SK-N-DZ (cell line): Measurements from ENCODE around the gene PRDM16.

ENCODE experiments used
- DNase-seq: peaks from one replicate; pipeline ENCODE4 v3.0.0-alpha.2; 2015; ENCODE audit warnings: low spot score

Gene PRDM16

DNA sequence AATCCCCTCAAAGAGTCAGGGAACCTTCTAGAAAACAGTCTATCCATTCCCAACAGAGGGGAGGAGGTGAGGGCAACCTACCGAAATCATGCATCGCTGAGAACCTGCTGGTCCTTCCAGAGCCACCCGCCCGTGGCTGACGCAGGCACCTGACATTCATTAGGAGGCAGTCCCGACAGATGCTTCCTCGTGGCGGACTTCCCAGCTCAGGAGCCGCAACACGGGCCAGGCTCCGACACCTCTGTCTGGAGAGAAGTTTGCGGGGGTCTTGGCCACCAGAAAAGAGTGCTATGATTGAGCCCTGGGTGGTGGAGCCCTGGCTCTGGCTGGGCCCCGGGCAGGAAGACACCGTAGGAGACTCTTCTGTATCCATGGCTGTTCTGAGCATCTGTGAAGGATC, 299.1 kb downstream of the PRDM16 start:
- no peak for DNase-seq

DNA sequence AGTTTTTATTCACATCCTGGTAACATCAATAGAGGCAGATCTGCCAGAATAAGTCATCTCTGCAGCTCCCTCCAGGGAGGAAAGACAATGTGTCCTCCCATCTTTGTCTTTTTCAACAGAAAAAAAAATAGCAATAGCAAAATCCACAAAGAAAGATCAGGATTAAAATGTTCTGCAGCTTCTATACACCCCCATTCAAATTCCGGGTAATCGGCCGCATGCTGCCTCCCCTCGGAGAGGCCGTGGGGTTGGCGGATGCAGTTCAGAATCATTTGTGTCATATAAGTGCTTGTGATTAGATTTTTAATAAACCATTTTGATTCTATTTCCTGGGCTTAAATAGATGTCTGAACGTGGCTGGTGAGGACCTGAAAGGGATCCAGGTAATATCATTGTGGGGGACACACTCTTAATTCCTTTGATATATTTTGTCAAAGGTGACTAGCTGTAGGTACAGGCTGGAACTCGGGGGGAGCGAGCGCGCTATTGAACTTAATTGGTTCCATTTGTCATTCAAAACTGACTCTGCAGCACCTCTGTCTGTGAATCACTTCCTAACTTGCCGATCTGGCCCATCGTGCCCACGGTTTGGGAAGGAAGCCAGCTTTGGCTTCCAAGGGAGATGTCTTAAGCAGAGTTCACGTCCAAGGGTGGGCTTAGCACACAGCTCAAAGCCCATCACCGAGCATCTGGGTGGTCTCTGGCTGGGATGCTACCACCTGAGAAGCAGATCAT, 299.9 kb downstream of the PRDM16 start:
- DNase-seq: no peak

- no peak for DNase-seq
Measured at GRCh38 chr1:3369446-3370076, 300.6 kb downstream of the PRDM16 start.

DNA sequence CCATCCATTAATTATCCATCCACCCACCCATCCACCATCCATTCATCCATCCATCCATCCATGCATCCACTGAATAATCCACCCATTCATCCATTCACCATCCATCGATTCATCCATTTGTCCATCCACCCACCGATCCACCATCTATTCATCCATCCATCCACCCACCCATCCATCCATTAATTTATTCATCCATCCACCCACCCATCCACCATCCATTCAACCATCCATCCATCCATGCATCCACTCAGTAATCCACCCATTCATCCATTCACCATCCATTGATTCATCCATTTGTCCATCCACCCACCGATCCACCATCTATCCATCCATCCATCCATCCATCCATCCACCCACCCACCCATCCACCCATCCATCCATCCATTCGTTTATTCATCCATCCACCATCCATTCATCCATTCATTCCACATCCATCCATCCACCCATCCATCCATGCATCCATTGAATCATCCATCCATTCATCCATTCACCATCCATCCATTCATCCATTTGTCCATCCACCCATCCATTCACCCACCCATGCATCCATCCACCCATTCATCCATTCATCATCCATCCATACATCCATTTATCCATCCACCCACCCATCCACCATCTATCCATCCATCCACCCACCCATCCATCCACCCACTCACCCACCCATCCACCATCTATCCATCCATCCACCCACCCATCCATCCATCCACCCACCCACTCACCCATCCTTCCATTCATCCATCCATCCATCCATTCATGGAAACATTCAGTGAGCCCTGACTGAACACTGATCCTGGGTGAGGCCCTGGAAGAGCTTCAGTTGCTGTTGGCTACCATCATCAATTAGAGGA, 302.1 kb downstream of the PRDM16 start:
- no peak for DNase-seq

DNA sequence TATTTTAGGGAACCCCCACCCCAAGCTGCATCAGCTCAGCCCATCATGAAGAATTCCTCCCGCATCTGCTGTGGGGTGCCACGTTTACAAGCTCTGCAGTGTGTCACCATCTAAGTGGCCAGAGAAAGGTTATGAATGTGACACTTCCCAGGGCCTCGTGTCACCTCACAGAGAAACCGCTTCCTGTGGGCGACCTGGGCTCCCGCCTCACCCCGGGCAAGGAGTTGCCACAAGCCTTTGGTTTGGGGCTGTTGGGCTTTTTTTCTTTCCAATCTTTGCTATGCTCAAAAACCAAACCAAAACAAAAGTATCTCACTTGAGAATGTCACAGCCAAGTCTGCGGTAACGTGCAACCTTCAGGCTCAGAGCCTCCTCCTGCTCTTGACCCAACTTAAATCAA, 303.3 kb downstream of the PRDM16 start:
- no peak for DNase-seq

- no peak for DNase-seq
Measured at GRCh38 chr1:3373175-3373574, 304.2 kb downstream of the PRDM16 start.

- DNase-seq: no peak
Measured at GRCh38 chr1:3373700-3374405, 304.9 kb downstream of the PRDM16 start.

GRCh38 chr1:3375245-3375644, 306.2 kb downstream of the PRDM16 start:
- no peak for DNase-seq

DNA sequence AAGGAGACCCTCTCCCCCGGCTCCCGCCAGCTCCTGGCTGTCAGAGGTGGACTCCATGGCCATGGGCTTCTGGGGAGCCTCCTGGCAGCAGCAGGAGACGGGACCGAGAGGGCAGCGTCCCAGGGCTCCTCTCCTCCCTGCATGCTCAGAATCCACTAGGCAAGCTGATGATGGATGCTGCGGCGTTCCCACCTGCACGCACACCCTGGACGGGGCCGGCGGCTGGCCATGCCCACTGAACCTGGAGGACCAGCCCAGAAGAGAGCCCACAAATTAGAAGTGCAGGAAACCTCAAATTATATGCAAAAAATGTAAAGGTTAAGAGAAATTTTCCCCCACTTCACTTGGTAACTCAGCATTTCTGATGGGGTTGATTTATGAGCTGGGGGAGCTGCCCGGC, 308.2 kb downstream of the PRDM16 start:
- DNase-seq: no peak

- DNase-seq: no peak
Measured at GRCh38 chr1:3377604-3378279, 308.7 kb downstream of the PRDM16 start.

GRCh38 chr1:3378411-3379208, 309.6 kb downstream of the PRDM16 start:
- DNase-seq: no peak

DNA sequence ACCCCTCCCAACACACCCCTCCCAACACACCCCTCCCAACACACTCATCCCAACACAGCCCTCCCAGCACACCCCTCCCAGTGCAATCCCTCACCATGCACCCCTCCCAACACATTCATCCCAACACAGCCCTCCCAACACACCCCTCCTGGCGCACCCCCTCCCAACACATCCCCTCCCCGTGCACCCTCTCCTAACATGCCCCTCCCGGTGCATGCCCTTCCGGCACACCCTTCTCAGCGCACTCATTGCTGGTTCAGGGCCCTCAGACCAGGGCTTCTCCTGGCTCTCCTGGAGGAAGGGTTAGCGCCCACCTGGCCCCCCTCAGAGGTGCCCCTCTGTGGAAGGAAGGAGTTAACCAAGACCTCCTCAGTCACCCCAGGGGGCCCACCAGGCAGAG, 310.9 kb downstream of the PRDM16 start:
- no peak for DNase-seq

DNA sequence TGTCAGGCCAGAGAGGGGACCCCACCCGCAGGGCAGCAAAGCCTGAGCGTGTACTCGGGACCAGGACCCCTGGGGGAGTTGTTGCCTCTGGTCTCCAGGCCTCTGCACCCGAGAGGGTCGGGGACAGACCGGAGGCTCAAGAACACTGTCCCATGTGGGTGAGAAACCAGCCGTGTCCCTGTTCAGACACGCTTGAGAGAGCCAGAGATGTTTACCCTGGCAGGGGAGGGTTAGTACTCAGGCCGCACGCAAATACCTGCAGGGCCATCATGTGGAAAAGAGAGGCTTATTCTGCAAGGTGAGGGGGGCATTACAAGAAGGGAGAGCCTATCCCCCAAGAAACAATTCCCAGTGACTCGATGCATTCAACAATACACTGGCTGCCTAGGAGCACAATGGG, 311.5 kb downstream of the PRDM16 start:
- no peak for DNase-seq

GRCh38 chr1:3381901-3382300, 312.9 kb downstream of the PRDM16 start:
- no peak for DNase-seq

DNA sequence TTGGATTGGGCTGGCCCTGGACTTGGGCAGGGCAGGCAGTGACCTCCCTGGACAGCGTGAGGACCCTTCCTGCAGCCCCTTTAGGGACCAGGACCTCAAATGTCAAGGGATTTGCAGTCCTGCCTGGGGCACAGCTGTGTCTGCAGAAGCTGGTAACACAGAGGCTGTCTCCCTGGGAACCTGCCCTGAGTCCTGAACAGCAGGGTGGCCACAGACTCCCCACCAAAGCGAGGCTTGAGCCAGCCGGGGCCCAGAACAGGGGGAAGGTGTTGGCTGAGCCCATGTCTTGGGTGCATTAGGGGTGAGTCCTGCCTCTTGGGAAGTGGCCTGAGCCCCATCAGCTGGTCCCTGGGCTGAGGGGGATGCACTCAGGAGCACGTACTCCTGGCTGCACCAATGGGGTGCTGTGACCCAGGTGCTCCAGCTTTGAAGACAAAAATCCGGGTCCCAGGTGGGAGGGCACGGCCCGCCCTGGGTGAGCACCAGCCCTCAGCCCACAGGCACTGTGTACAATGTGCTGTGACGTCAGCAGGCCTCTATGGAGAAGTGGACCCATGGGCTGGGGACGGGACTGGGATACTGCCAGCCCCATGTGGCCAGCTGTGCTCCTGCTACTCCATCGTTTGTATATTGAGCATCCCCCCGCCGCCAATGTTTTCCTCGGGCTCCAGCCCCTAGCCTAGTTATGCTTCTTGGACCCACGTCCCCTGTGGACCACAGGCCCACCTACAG, 313.5 kb downstream of the PRDM16 start:
- no peak for DNase-seq

GRCh38 chr1:3383679-3384078, 314.7 kb downstream of the PRDM16 start:
- no peak for DNase-seq

DNA sequence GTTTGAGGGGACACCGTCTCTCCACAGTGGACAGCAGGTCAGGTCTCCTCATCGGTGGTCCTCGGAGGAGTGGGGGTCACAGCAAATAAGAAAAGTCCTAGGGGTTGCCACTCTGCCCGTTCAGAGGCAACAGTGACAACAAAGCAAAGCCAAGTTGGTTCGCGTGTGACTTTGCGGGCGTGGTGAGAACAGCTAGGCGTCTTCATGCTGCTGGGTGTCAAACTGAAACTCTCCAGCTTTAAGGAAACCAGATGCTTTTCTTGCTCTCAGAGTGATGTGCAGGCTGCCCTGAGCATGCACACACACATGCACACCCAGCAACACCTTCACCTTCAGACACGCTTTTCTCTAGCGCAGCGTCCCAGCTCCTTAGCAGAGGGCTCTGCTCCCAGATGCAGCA, 315.4 kb downstream of the PRDM16 start:
- DNase-seq: no peak

DNA sequence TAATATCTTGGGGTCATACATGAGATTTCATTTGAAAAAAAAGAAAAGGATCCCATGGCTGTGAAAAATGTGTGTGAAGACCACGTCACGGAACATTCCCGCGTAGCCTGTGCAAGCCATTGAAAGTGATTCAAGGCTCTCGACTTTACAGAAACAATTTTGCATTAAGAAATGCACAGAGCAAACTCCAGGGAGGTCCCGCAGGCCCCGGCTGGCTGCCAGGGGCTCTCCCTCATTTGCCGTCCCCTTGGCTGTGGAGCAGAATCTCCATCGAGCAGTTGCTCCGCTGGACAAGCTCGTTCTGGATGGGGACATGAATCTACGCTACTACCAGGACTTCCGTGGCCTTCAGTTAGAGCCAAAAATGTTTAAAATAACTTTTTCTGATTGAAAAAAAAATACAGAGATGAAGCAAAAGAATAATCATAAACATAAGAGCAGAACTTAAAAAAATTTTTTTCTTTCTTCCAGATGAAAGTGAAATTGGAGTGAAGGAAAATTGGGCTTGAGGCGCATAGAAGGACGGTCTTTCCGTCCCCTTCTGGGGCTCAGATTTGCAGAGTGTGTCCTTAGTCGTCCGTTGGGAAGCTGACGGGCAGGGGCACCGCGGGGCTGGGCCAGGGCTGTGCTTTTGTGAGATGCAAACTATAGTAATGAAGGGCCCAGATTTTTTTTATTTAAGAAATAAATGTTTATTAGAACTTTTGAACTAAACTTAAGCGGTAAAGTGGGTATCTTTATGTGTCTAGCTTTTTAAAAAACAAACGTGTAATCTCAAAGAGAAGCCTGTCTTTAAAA, 317.4 kb downstream of the PRDM16 start:
- DNase-seq: no peak

- DNase-seq: no peak
Measured at GRCh38 chr1:3387401-3387800, 318.4 kb downstream of the PRDM16 start.
